ENCODE measurements around the gene SEMA3G. TPM values are rescaled to one million over a fixed set of nuclear protein-coding genes. Genes with fewer than 3 reads are reported as not detected.

The SEMA3G gene
- polyA plus RNA-seq, 1 donor from 2014 or later, result not detected

GRCh38 chr3:52415800-52416199 is 29.1 kb downstream of the SEMA3G start:
- no peak overlapping the region for H3K4me3 ChIP-seq (ENCODE audit: low read length)
- H3K27ac ChIP-seq (ENCODE audit: low read length), result no peak overlapping the region
- H3K4me2 ChIP-seq (ENCODE audit: low read length), result no peak overlapping the region
- H3F3A ChIP-seq (ENCODE audit: insufficient read depth, low read length, poor library complexity, severe bottlenecking), result no peaks in the 10 kb centered on the region
- no peaks in the 10 kb centered on the region for H4K20me1 ChIP-seq (ENCODE audit: insufficient read depth)
- H3K9me3 ChIP-seq (ENCODE audit: low read length), result no peaks in the 10 kb centered on the region
- no peaks in the 10 kb centered on the region for H3K36me3 ChIP-seq (ENCODE audit: insufficient read depth, low read length)
- H3K79me2 ChIP-seq (replicated peaks; ENCODE audit: insufficient read depth, low read length), result no peaks in the 10 kb centered on the region
- no peak for TF ChIP-seq CTCF (IDR thresholded peaks at IDR 0.05; ENCODE audit: poor library complexity, severe bottlenecking)
- TF ChIP-seq SMC3 (conservative IDR thresholded peaks at IDR 0.05; ENCODE audit: poor library complexity), result no peak
- TF ChIP-seq TAF1 (IDR thresholded peaks at IDR 0.05; ENCODE audit: low read depth), result no peak
- no peak for TF ChIP-seq EP300 (conservative IDR thresholded peaks at IDR 0.05; ENCODE audit: poor library complexity, severe bottlenecking)
- TF ChIP-seq EZH2 (IDR thresholded peaks at IDR 0.05; ENCODE audit: borderline replicate concordance, insufficient read depth, low read length, poor library complexity, severe bottlenecking), result no peak
- no peak for TF ChIP-seq RAD21 (conservative IDR thresholded peaks at IDR 0.05)
- TF ChIP-seq MXI1 (conservative IDR thresholded peaks at IDR 0.05; ENCODE audit: poor library complexity, severe bottlenecking), result no peak
- no peak for TF ChIP-seq POLR2AphosphoS5 (IDR thresholded peaks at IDR 0.05)
- no peak for TF ChIP-seq REST (IDR thresholded peaks at IDR 0.05; ENCODE audit: borderline replicate concordance)
- H3K9me2 ChIP-seq (ENCODE audit: insufficient read depth, low read length), result no peaks in the 10 kb centered on the region
- no peak overlapping the region for H2AFZ ChIP-seq (ENCODE audit: low read depth, low read length)
- H3K27me3 ChIP-seq (ENCODE audit: insufficient read depth, low read depth, low read length), result no peaks in the 10 kb centered on the region
- no peak overlapping the region for H3K9ac ChIP-seq (ENCODE audit: low read length)

- no peak overlapping the region for H2AFZ ChIP-seq (ENCODE audit: low read depth, low read length)
- H3K9me3 ChIP-seq (ENCODE audit: low read length), result no peaks in the 10 kb centered on the region
- no peak overlapping the region for H3K27ac ChIP-seq (ENCODE audit: low read length)
- no peaks in the 10 kb centered on the region for H4K20me1 ChIP-seq (ENCODE audit: insufficient read depth)
- peaks cover 20% of the 10 kb centered on the region for H3K79me2 ChIP-seq (replicated peaks; ENCODE audit: insufficient read depth, low read length)
- H3K4me2 ChIP-seq (ENCODE audit: low read length), result peak overlapping the region; percentile 89
- H3K4me3 ChIP-seq (ENCODE audit: low read length), result peak overlapping the region; percentile 95
- no peaks in the 10 kb centered on the region for H3F3A ChIP-seq (ENCODE audit: insufficient read depth, low read length, poor library complexity, severe bottlenecking)
- H3K27me3 ChIP-seq (ENCODE audit: insufficient read depth, low read depth, low read length), result no peaks in the 10 kb centered on the region
- no peaks in the 10 kb centered on the region for H3K9me2 ChIP-seq (ENCODE audit: insufficient read depth, low read length)
- TF ChIP-seq CTCF (IDR thresholded peaks at IDR 0.05; ENCODE audit: poor library complexity, severe bottlenecking), result no peak
- no peak for TF ChIP-seq MXI1 (conservative IDR thresholded peaks at IDR 0.05; ENCODE audit: poor library complexity, severe bottlenecking)
- no peak for TF ChIP-seq TAF1 (IDR thresholded peaks at IDR 0.05; ENCODE audit: low read depth)
- TF ChIP-seq REST (IDR thresholded peaks at IDR 0.05; ENCODE audit: borderline replicate concordance), result no peak
- no peak for TF ChIP-seq EZH2 (IDR thresholded peaks at IDR 0.05; ENCODE audit: borderline replicate concordance, insufficient read depth, low read length, poor library complexity, severe bottlenecking)
- TF ChIP-seq POLR2AphosphoS5 (IDR thresholded peaks at IDR 0.05), result no peak
- TF ChIP-seq EP300 (conservative IDR thresholded peaks at IDR 0.05; ENCODE audit: poor library complexity, severe bottlenecking), result no peak
- no peak for TF ChIP-seq RAD21 (conservative IDR thresholded peaks at IDR 0.05)
- no peak for TF ChIP-seq SMC3 (conservative IDR thresholded peaks at IDR 0.05; ENCODE audit: poor library complexity)
- H3K36me3 ChIP-seq (ENCODE audit: insufficient read depth, low read length), result peaks cover 1% of the 10 kb centered on the region
- peak overlapping the region; percentile 98 for H3K9ac ChIP-seq (ENCODE audit: low read length)
Observed at GRCh38 chr3:52408466-52408865, 36.4 kb downstream of the SEMA3G start.

All from neural cell (in vitro differentiated cells).